ENCODE data around the gene GULP1. TPM values are rescaled to one million over a fixed set of nuclear protein-coding genes. Genes with fewer than 3 reads are reported as not detected.

GULP1 gene
- total RNA-seq, 2 donors from 2014 or later = 7.5 to 10.5 TPM

- H3K27me3 ChIP-seq = no peaks in the 10 kb centered on the region
- no peak overlapping the region for H3K27ac ChIP-seq
- no peaks in the 10 kb centered on the region for H3K4me1 ChIP-seq
- TF ChIP-seq, protein P1, sequence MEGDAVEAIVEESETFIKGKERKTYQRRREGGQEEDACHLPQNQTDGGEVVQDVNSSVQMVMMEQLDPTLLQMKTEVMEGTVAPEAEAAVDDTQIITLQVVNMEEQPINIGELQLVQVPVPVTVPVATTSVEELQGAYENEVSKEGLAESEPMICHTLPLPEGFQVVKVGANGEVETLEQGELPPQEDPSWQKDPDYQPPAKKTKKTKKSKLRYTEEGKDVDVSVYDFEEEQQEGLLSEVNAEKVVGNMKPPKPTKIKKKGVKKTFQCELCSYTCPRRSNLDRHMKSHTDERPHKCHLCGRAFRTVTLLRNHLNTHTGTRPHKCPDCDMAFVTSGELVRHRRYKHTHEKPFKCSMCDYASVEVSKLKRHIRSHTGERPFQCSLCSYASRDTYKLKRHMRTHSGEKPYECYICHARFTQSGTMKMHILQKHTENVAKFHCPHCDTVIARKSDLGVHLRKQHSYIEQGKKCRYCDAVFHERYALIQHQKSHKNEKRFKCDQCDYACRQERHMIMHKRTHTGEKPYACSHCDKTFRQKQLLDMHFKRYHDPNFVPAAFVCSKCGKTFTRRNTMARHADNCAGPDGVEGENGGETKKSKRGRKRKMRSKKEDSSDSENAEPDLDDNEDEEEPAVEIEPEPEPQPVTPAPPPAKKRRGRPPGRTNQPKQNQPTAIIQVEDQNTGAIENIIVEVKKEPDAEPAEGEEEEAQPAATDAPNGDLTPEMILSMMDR (IDR thresholded peaks at IDR 0.05) = no peak
- no peak for DNase-seq (ENCODE audit: low spot score)
- H3K36me3 ChIP-seq = no peaks in the 10 kb centered on the region
- no peak overlapping the region for H3K4me3 ChIP-seq
- H3K9me3 ChIP-seq = peaks cover 0 to 9% of the 10 kb centered on the region in 2 donors
These were observed 133.6 kb downstream of the GULP1 start for GRCh38 chr2:188425266-188425665.

GRCh38 chr2:188426121-188426520 is 134.4 kb downstream of the GULP1 start:
- Histone ChIP-seq H3K4me1 (no peaks in the 10 kb centered on the region), H3K9me3 (peaks cover 0 to under 1% of the 10 kb centered on the region in 2 donors), H3K27ac (no peak overlapping the region), H3K27me3 (no peaks in the 10 kb centered on the region), H3K36me3 (no peaks in the 10 kb centered on the region), H3K4me3 (no peak overlapping the region)
- TF ChIP-seq, protein P1 (IDR thresholded peaks at IDR 0.05) = no peak
- no peak for DNase-seq (ENCODE audit: low spot score)

DNA sequence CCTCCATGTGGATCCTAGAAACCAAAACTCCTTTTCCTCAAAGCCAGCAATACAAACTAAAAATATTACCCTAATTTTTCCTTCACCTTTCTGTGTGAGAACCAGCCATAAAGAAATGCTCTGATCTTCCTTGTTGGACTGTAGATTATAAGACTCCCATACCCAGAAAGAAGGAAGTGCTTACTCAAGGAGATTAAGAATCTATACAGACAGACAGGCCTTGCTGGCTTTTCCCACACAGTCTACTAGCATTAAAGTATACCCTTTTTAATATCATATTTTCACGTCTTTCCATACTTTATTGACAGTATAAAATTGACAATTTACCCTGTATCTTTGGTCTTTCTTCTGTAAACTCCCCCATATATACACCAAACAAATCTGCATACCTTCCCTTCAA is 139.0 kb downstream of the GULP1 start:
- TF ChIP-seq, protein P1 (IDR thresholded peaks at IDR 0.05) = no peak
- Histone ChIP-seq H3K27me3 (no peaks in the 10 kb centered on the region), H3K27ac (no peak overlapping the region), H3K36me3 (no peaks in the 10 kb centered on the region), H3K4me3 (no peak overlapping the region), H3K9me3 (no peaks in the 10 kb centered on the region), H3K4me1 (no peaks in the 10 kb centered on the region)
- no peak for DNase-seq (ENCODE audit: low spot score)

GRCh38 chr2:188434018-188434417 is 142.3 kb downstream of the GULP1 start:
- Histone ChIP-seq H3K4me1 (no peaks in the 10 kb centered on the region), H3K9me3 (no peaks in the 10 kb centered on the region), H3K27ac (no peak overlapping the region), H3K4me3 (no peak overlapping the region), H3K27me3 (no peaks in the 10 kb centered on the region), H3K36me3 (no peaks in the 10 kb centered on the region)
- no peak for DNase-seq (ENCODE audit: low spot score)
- TF ChIP-seq, protein P1 (IDR thresholded peaks at IDR 0.05) = no peak

DNA sequence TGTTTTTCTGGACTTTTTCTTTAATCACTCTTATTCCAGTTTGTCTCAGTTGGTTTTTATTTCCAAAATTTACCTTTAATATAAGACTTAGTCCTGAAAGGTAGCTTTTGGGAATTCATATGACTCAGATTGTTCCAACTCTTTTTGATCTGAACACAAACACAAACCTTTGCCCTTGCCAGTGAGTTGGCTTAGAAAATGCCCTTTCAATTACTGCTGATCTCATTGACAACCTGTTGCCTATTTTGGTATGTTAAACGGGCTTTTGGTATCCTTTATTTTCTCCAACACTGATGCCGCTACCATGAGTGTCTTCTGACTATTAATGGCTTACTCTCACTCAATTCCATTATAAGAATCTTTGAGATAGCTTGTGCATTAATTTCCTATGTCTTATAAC is 143.4 kb downstream of the GULP1 start:
- Histone ChIP-seq H3K4me1 (no peaks in the 10 kb centered on the region), H3K4me3 (no peak overlapping the region)
- TF ChIP-seq, protein P1 (IDR thresholded peaks at IDR 0.05) = no peak

GRCh38 chr2:188437537-188437936 is 145.9 kb downstream of the GULP1 start:
- Histone ChIP-seq H3K4me1 (no peaks in the 10 kb centered on the region), H3K27ac (no peak overlapping the region), H3K27me3 (no peaks in the 10 kb centered on the region), H3K9me3 (no peaks in the 10 kb centered on the region), H3K4me3 (no peak overlapping the region), H3K36me3 (no peaks in the 10 kb centered on the region)
- no peak for DNase-seq (ENCODE audit: low spot score)
- TF ChIP-seq, protein P1 (IDR thresholded peaks at IDR 0.05) = no peak

More for the DNA sequence above, 143.4 kb downstream of the GULP1 start:
- DNase-seq (ENCODE audit: low spot score) = no peak
- H3K27ac ChIP-seq = no peak overlapping the region
- H3K36me3 ChIP-seq = no peaks in the 10 kb centered on the region
- no peaks in the 10 kb centered on the region for H3K9me3 ChIP-seq
- no peaks in the 10 kb centered on the region for H3K27me3 ChIP-seq
